Chondrocyte (in vitro differentiated cells): Measurements from ENCODE around the gene VWCE. TPM values are rescaled to one million over a fixed set of nuclear protein-coding genes. Genes with fewer than 3 reads are reported as not detected.
A peak's percentile ranks its signal among the peaks of the same experiment; 100 is the strongest.

ENCODE experiments used
- DNase-seq: peaks from one replicate; pipeline ENCODE4 v3.0.0; 2021; ENCODE audit warnings: mixed read lengths, low spot score
- H3K27ac Mint-ChIP-seq: one replicate; pipeline ENCODE4 v1.8.0; 2021; ENCODE audit warnings: mild to moderate bottlenecking, moderate library complexity, mixed read lengths; ENCODE audit not compliant: unreplicated experiment
- H3K27me3 Mint-ChIP-seq: 2 replicates; pipeline ENCODE4 v1.8.0; 2021; ENCODE audit warnings: low read depth, mixed read lengths
- H3K36me3 Mint-ChIP-seq: 2 replicates; pipeline ENCODE4 v1.8.0; 2021; ENCODE audit warnings: low read depth, mixed read lengths
- H3K4me1 Mint-ChIP-seq: 2 replicates; pipeline ENCODE4 v1.8.0; 2021; ENCODE audit warnings: low read depth, mild to moderate bottlenecking, mixed read lengths
- H3K4me3 Mint-ChIP-seq: one replicate; pipeline ENCODE4 v1.8.0; 2021; ENCODE audit warnings: mild to moderate bottlenecking, moderate library complexity, mixed read lengths; ENCODE audit not compliant: unreplicated experiment
- H3K9me3 Mint-ChIP-seq: 2 replicates; pipeline ENCODE4 v1.8.0; 2021; ENCODE audit warnings: low read depth, mixed read lengths
- total RNA-seq: library from RNA; stranded (reverse); gene quantifications from 3 replicates; pipeline ENCODE4 v1.2.1, GENCODE V29; 2021
- TF ChIP-seq, protein P1 (sequence below): fragments of 200-600 bp; sonication (generic); IDR thresholded peaks from 2 replicates; pipeline ENCODE4 v1.5.0; 2021; ENCODE audit warnings: antibody characterized with exemption, mild to moderate bottlenecking, moderate library complexity

VWCE gene
- total RNA-seq, 1 donor from 2014 or later = 4.1 TPM

DNA sequence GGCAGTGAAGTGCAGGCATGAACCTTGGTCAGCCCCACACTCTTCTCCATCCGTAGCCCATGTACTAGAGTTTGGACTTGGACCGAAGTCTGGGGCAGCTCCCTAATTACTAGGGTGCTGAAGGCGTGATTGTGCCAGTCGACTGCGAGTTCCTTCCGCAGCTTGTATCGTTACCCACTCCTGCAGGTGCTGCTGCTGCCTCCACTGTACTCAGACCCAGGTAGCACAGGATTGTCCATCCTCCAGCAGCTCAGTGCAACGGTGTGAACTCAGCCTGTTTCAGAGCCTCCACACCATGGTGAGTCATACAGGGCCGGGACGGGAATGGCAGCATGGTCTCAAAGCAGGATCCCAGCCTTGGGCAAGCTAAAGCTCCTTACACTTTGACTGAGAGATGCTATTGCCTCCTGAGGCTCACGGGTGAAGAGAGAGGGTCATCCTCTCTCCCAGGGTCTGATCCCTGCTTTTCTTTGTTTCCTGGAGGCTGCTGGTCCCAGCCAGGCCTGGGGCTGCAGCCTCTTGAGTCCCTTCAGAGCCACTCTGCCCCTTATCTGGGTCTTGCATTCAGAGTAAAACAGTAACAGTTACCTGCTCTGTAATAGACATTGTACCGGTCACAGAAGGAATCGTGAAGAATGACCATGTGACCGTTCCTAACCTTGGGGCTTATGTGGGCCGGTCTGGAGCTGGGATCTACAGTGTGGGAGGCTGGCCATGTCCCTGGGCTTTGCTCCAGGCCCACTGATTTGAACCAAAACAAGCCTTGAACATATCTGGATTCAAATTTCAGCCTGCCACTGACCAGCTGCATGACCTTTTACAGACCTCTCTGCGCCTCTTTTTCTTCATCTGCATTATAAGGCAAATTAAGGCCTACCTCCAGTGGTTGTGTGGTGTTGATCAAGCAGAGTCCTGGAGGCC, 39.6 kb upstream of the VWCE start:
- TF ChIP-seq, protein P1, sequence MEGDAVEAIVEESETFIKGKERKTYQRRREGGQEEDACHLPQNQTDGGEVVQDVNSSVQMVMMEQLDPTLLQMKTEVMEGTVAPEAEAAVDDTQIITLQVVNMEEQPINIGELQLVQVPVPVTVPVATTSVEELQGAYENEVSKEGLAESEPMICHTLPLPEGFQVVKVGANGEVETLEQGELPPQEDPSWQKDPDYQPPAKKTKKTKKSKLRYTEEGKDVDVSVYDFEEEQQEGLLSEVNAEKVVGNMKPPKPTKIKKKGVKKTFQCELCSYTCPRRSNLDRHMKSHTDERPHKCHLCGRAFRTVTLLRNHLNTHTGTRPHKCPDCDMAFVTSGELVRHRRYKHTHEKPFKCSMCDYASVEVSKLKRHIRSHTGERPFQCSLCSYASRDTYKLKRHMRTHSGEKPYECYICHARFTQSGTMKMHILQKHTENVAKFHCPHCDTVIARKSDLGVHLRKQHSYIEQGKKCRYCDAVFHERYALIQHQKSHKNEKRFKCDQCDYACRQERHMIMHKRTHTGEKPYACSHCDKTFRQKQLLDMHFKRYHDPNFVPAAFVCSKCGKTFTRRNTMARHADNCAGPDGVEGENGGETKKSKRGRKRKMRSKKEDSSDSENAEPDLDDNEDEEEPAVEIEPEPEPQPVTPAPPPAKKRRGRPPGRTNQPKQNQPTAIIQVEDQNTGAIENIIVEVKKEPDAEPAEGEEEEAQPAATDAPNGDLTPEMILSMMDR = no peak
- Mint-ChIP-seq H3K36me3 (peaks cover 8% of the 10 kb centered on the region), H3K9me3 (no peaks in the 10 kb centered on the region), H3K4me1 (peaks cover 38% of the 10 kb centered on the region), H3K27ac (peak overlapping the region; percentile 49), H3K4me3 (peak overlapping the region; percentile 10), H3K27me3 (no peaks in the 10 kb centered on the region)
- no peak for DNase-seq

DNA sequence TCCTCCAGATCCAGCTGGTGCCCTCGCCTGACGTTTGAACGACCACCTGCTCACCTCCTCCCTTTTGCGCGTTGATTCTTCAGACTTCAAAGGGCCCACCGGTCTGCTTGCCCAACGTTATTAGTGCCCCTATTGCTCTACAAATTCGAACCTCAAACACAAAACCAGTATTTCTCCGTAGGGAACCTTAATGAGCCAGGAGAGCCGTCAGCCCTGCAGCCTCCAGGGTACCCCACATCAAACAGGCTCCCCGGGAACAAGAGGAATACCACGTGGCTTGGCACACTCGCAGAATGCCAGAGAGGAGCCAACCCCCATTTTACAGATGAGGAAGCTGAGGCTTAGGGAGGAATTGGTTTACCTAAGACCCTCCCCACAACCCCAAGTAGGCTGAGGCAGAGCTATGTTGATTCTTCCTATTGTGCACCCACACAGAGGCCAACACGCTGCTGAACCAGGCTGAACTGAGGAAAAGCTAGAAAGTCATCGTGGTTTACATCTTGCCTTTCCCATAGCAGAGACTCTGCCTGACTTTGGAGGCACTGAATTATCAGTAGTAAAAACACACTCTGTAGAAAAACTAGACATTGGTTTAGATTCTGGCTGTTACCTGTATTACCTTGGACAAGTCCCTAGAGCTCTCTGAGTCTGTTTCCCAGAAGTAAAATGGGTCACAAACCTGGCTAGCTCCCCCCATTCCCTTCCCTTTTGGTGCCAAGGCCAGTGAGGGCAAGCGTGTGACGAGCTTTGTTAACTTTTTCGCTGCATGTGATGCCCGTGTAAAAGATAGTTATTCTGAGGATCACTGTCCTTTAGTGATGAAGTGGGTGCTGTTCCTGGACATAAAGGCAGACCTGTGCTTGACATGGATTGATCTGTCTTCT, 38.7 kb upstream of the VWCE start:
- no peaks in the 10 kb centered on the region for H3K27me3 Mint-ChIP-seq
- peak overlapping the region; percentile 90 for H3K27ac Mint-ChIP-seq
- no peaks in the 10 kb centered on the region for H3K9me3 Mint-ChIP-seq
- H3K4me1 Mint-ChIP-seq = peaks cover 46% of the 10 kb centered on the region
- H3K36me3 Mint-ChIP-seq = peaks cover 13% of the 10 kb centered on the region
- DNase-seq = no peak
- peak overlapping the region; percentile 95 for H3K4me3 Mint-ChIP-seq
- TF ChIP-seq, protein P1 = no peak

DNA sequence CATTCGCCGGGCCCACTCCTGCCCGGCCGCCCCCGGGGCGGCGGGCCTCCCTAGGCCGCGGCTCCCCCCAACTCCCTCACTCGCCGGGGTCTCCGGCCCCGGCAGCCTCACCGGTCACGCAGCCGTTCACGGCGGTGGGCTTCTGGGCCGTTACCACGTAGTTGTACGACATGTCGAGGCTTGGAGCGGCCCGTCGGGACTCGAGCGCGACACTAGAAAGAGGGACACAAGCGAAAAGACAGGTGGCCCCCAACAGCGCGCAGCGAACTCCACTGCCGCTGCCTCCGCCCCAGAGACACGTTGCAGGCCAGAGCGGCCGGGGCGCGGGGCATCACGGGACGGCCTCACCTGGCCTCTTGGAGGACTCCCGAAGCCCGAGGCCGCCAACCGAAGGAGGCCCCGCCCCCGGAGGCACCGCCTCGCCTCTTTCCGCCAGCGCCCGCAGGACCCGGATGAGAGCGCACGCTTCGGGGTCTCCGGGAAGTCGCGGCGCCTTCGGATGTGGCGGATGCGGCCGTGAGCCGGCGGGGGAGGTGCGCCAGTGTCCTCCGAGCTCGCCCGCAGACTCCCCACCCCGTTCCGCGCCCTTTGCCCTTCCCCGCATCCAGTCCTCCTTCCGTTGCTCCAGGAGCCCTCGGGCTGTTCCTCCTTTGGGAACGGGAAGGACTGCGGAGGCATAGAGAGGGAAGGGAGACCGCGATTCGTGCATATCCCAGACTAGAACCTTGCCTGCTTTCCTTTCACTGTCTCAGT, 37.9 kb upstream of the VWCE start, which contains the start of the genes DDB1 and TKFC:
Gene DDB1, minus strand, starts transcription at position 309 of the 753 bp plus-strand sequence. Its CDS starts 137 bp downstream, at position 172.
Gene TKFC, plus strand, starts transcription at position 432 of the 753 bp plus-strand sequence. CDS start 1,501 bp downstream, outside the sequence.
- Mint-ChIP-seq H3K4me3 (peak within 1 kb of the TSS; percentile 95), H3K36me3 (peaks cover 15% of the 10 kb centered on the region), H3K27me3 (no peaks in the 10 kb centered on the region), H3K4me1 (peaks cover 52% of the 10 kb centered on the region), H3K27ac (peak within 1 kb of the TSS; percentile 90), H3K9me3 (no peaks in the 10 kb centered on the region)
- TF ChIP-seq, protein P1 = no peak
- DNase-seq = peak; percentile 98

DNA sequence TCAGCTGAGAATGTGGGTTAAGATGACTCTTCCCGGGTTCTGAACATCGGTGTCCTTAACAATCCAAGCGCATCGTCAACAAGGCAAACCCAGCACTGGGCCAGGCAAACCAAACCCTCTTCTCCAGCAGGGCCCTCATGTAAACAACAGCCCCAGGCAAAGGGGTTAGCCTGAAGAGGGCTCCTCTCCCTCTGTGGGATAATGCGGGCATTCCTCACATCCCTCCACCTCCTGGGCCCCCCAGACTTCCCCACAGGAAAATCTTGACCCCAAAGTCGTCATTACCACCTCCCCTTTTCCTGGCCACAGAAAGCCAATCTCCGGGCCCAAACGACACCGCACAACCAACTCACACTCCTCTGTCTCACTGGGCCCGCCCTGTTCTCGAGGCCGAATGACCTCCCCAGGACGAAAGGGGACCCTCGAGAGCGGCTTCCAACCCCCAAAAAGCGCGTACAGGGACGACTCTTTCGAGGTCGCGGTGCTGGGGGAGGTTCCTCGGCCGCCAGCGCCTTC, 37.2 kb upstream of the VWCE start:
- TF ChIP-seq, protein P1 = no peak
- Mint-ChIP-seq H3K27ac (peak overlapping the region; percentile 90), H3K4me3 (peak overlapping the region; percentile 95), H3K9me3 (no peaks in the 10 kb centered on the region), H3K36me3 (peaks cover 15% of the 10 kb centered on the region), H3K4me1 (peaks cover 58% of the 10 kb centered on the region), H3K27me3 (no peaks in the 10 kb centered on the region)
- no peak for DNase-seq
